Liver (tissue), 3 donors: ENCODE data around the gene MSL2.

ENCODE experiments used
- ATF3 ChIP-seq: IDR thresholded peaks from 2 replicates; pipeline ENCODE4 v1.6.1; 2016; ENCODE audit warnings: antibody characterized with exemption
- CTCF ChIP-seq: fragments of 150-350 bp; IDR thresholded peaks from 2 replicates; pipeline ENCODE4 v1.5.1; 2017; ENCODE audit warnings: improper control_type of control experiment, low read depth, low read length; ENCODE audit not compliant: missing input control
- REST ChIP-seq: IDR thresholded peaks from 2 replicates; pipeline ENCODE4 v1.6.1; 2016; ENCODE audit warnings: antibody characterized with exemption, mild to moderate bottlenecking
- SP1 ChIP-seq: IDR thresholded peaks from 2 replicates; pipeline ENCODE4 v1.6.1; 2018; ENCODE audit warnings: antibody characterized with exemption, mild to moderate bottlenecking
- TAF1 ChIP-seq: conservative IDR thresholded peaks from 2 replicates; pipeline ENCODE4 v1.6.1; 2016; ENCODE audit warnings: antibody characterized with exemption, mild to moderate bottlenecking
- YY1 ChIP-seq: IDR thresholded peaks from 2 replicates; pipeline ENCODE4 v1.6.1; 2016; ENCODE audit warnings: antibody characterized with exemption, mild to moderate bottlenecking
- ZBTB33 ChIP-seq: IDR thresholded peaks from 2 replicates; pipeline ENCODE4 v1.6.1; 2016; ENCODE audit warnings: antibody characterized with exemption
- donor health status: healthy.
- donor health status: healthy.

- TF ChIP-seq ATF3 (no peak), CTCF (no peak), TAF1 (no peak), ZBTB33 (no peak), SP1 (no peak), REST (no peak), YY1 (no peak)
Observed at GRCh38 chr3:136196064-136196400, at the start of gene MSL2.
